NCI-H82 treated with DMSO at 0.1 percent for 48 hours (cell line): ENCODE measurements around the gene PTPN5.

ENCODE experiments used
- DNase-seq: peaks from one replicate; lab custom pipeline; 2025; ENCODE audit not compliant: unreplicated experiment; lab: John Stamatoyannopoulos, UW

The PTPN5 gene

DNA sequence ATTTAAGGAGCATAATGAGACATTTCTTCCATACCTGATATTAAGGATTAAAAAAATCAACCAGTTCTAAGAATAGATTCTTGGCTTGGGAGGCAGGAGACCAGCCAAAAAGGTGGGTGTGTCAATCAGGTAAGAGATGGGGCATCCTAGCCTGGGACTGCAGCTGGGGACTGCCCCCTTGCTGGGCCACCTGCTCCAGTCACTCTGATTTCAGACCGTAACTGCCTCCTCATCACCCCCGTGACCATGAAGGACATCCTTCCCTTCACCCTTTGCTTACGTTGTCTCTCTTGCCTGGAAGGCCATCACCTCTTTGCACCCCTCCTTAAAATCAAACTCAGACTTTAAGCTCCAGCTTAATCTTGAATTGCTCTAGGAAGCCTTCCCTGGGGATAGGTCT lies 17.9 kb downstream of the PTPN5 start:
- DNase-seq = no peak

- no peak for DNase-seq
Observed at GRCh38 chr11:18773104-18773503, 18.5 kb downstream of the PTPN5 start.

GRCh38 chr11:18772211-18772610 lies 19.4 kb downstream of the PTPN5 start:
- DNase-seq = no peak

- no peak for DNase-seq
Observed at GRCh38 chr11:18771266-18772035, 20.1 kb downstream of the PTPN5 start.

- DNase-seq = no peak
Observed at GRCh38 chr11:18770479-18771125, 21.0 kb downstream of the PTPN5 start.

GRCh38 chr11:18769802-18770456 lies 21.7 kb downstream of the PTPN5 start:
- no peak for DNase-seq

DNA sequence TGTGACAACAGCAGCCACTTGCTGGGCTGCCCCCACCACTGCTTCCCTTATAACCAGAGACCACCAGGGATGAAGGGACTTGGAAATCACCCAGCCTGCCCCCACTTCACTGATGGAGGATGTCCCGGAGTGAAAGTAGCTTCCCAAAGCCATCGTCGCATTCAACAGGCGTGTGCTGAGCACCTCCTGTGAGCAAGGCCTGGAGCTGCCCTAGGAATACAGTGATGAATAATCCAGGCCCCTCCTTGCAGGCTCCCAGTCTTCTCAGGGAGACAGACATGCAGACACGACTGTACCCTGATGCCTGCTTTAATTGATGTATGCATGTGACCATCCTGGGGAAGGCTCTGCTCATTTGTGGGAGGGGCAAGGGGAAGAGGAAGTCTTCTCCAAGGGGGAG lies 22.6 kb downstream of the PTPN5 start:
- no peak for DNase-seq

DNA sequence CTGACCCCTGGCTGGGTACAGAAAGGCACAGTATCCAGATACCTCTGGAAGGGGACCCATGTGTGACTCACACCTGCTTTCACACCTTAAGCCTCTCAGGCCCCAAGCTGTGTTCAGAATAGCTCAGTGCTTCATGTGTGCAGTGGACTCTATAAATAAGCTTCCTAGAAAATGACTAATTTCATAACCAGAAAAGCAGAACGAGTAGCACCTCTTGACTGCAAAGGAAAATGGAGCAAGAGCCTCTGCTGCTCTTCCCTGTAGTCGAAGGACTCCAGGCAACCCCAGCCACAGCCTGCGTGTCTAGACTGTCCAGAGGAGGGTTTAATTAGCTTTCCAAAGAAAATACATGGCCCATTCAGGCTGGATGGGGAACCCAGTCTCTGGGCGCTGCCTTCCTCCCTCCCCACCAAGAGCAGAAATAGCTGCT lies 23.1 kb downstream of the PTPN5 start:
- DNase-seq = no peak

- DNase-seq = no peak
Observed at GRCh38 chr11:18766015-18766414, 25.6 kb downstream of the PTPN5 start.

GRCh38 chr11:18765554-18765953 lies 26.0 kb downstream of the PTPN5 start:
- no peak for DNase-seq

- DNase-seq = no peak
Observed at GRCh38 chr11:18761741-18762140, 29.9 kb downstream of the PTPN5 start.

DNA sequence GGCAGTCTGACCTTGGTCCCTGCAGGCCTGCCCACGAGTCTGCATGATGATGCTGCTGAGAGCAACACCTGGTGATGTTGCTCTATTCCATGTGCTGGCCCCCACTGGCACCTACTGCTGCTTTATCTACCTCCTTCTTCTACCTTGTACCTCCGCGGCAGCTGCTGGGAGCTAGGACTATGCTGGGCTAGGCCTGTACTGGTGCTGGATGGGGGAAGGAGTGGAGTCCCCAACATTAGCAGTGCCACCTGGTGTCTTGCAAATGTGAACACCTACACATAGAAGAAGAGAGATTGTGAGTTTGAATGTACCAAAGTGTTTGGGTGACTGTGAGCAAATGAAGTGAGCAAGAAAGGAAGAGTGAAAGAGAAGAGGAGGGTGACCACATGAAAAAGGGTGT lies 30.5 kb downstream of the PTPN5 start:
- no peak for DNase-seq

DNA sequence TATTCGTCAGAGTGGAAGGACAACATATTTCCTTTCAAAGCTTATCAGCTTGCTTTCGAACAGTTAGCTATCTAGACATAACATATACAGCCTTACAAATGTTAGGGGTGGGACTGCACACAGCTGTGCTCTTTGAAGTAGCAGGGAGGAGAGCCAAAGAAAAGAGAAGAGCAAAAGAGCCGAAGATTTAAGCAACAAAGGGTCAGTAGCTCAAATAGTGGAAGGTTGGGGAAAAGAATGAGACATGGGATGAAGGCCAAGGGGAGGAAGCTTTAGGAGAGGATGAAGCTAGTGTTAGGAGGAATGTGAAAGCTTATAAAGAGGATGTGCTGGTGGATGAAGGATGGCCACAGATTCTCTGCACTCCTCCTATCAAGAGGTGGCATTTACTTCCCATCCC lies 33.8 kb downstream of the PTPN5 start:
- DNase-seq = no peak

DNA sequence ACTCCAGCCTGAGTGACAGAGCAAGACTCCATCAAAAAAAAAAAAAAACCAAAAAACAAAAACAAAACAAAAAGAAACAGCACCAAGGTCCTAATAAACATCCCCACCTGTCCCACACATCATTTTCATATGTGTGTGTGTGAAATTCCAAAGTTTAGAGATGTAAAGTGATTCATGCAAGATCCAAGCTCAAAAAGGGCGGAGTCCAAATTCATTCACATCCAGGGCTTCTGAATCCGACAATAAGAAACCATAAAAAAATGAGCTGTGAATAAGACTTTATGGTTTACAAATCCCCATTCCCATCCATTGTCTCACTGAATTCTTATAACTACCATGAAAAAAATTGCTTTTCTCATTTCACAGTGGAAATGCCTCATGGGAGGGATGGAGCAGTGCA lies 34.7 kb downstream of the PTPN5 start:
- no peak for DNase-seq

DNA sequence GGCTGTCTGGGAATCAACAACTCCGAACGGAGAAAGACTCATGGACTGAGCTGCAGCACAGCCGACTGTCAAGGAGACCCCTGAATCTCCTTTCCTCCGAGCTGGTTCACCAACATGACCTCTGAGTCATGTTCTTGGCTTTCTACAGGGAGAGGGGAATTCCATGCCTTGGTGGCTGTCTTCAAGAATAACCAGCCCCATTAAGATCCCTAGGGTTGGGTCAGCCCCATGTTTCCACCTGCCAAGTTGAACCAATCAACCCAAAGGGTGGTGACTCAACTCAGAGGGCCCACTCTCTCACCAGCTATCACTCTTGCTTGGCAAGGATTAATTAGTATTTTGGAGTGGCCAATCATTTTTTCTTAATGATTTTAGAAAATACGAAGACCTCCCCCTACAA lies 37.3 kb downstream of the PTPN5 start:
- DNase-seq = no peak

- no peak for DNase-seq
Observed at GRCh38 chr11:18752502-18752901, 39.1 kb downstream of the PTPN5 start.

DNA sequence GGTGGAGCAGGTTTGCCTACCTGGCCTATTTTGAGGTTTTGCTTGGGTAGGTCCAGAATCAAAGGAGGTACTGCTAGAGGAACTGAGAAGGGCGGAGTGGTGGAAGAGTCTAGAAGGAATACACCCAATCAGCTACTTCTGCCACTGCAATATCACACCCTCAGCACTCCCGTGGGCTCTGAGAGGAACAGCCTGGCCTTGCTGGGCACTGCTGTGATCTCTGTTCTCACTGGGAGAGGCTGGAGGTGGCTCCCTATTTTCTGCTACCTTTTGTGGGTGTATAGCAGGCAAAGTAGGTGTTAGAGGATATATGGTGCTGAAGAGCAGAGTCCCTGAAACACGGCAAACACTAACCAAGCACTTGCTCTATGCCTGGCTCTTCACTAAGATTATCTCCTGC lies 40.7 kb downstream of the PTPN5 start:
- DNase-seq = no peak

- DNase-seq = no peak
Observed at GRCh38 chr11:18749681-18750319, 41.8 kb downstream of the PTPN5 start.

DNA sequence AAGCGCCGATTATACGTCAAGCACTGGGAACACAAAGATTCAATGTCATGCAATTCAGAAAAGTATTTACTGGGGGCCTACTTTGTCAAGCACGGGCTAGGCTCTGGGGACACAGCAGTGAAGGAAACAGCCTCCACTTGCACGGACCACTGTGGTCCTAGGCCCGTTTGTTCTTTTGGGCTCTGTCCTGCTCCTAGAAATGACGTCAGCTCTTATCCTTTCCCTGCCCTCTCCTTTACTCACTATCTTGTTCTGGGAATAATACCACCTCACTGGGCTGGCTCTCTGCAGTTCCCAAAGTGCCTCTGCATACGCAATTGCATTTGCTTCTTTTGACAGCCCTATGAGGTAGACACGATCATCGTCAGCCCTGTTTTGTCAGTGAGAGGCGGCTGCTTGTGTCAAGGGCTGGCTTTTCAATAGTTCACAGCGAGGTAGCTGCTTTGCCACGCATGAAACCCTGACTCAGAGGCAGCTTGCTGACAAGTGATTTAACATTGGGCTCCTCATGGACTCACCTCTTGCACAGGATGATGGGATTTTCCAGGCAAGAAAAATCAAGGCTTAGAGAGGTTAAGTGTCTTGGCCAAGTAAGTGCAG lies 42.7 kb downstream of the PTPN5 start:
- DNase-seq = no peak

DNA sequence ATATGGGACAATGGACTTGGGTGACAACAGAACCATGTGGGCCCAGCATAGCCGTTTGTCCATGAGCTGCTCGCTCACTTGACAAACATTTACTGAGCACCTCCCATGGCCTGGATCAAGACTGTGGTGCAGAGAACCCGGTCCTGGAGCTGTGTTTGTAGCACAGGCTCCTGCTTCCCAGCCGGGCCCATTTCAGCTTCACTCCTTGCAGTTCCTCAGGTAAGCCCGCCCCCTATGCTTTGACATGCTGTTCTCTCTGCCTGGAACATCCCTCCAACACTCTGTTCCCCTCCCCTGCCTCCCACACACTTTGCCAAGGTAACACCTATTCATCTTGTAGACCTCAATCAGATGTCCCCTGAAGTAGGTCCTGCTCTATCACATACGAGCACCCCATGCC lies 46.3 kb downstream of the PTPN5 start:
- no peak for DNase-seq

DNA sequence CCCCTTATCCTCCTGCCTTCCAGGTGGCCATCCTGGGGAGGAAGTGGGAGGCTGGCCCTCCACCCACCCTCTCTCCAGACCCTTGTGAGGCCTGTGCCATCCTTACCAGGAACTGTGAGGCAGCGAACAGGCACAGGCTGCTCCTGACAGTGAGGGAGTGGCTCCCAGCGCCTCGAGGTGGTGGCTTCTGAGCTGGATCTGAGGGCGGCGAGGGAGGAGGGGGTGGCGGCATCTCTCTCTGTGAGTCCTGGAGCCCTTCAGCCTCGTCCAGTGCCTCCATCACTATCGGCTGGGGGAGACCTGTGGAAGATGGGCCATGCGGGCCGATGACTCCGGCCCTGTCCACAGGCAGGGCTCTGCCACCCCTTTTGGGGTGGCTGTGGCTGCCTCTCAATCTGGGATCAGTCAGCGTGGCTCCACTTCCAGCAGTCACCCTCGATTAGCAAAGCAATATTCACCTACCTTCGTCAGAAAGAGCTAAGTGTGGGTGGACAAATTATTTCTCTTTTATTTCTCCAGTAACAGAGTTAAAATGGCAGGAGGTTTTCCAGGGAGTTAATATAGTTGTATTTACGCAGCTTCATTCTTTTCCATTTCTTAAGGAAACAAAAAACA lies 47.6 kb downstream of the PTPN5 start:
- no peak for DNase-seq
